Femur (tissue), 1 donor: ENCODE measurements around the gene GAB4.
"Not testable (repeated sequence)": the region's sequence is repeated elsewhere in the genome, so short reads cannot be mapped to it uniquely, and the experiment has no call there.

Experiments
- DNase-seq: peaks from one replicate; pipeline ENCODE4 v3.0.0-alpha.2; 2017

GAB4 gene

DNA sequence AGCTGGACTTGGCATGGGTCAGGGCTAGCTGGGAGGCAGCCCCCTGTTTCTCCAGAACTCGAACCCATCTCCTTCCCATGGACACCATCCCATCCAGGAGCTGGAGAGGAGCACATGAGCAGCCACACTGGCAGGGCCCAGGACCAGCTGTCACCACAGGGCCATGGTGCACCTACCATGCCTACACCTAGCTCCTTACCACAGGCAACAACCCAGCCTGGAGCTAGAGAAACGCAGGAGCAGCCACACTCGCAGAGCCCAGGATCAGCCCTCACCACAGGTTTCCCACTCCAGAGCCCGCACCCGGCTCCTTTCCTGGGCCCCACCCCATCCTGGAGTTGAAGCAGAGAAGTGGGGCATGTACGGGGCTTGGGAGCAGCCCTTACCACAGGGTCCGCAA is 50.2 kb downstream of the GAB4 start:
- no peak for DNase-seq

DNA sequence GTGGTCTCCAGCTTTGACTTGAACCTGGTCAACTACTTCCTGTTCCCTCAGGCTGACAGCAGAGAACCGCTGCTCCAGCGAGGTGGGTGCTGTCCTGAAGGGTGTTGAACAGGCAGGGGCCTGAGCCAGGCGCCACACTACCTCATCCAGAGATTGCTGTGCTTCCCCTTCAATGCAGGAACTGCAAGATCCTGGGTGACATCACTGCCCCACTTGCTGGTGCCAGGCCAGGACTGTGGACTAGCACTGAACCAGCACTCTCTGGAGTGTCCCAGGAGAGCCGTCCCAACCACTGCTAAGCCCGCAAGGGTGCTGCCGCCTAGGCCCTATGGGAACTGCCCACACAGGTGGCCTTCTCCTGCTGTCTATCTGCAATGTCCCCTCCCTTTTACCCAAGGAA is 51.7 kb downstream of the GAB4 start:
- no peak for DNase-seq

DNA sequence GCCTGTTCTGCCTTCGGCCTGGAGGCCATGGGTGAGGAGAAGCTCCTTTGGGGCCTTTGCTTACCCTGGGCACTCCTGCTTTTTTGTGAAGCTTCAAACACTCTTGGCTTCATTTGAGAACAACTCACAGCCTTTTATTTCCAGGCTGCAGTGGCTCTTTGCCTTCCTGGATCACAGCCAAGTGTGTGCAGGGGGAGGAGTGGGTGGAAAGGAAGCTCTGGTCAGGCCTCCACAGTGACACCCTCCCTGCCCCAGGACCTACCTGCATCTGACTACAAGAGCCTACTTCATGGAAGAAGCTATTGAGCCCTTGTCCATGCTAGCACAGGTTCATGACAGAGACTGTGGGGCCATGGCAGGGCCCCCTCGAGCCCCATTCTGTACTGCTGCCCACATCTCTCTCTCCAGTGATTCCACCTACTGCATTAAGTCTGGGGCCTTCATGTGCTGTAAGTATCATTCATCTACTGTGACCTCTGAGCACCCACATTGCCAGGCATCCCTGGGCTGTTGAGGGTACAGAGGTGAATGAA is 52.3 kb downstream of the GAB4 start:
- DNase-seq, result no peak

DNA sequence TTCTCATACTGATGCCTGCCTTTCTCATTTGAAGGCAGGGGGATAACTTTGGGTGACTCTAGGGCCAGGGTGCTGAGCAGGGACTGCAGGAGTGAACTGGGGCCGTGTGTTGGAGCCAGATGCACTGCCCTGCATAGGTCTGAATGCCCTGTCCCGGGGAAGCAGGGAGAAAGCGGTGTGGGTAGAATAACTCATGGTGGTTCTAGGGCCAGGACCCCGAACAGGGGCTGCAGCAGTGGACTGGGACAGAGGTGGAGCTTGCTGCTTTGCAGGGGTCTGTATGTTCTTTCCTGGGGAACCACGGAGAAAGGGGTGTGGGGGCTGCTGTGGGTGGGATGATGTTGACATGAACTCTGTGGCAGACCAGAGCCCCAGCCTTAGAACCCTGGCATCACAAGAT is 52.9 kb downstream of the GAB4 start:
- DNase-seq, result no peak

DNA sequence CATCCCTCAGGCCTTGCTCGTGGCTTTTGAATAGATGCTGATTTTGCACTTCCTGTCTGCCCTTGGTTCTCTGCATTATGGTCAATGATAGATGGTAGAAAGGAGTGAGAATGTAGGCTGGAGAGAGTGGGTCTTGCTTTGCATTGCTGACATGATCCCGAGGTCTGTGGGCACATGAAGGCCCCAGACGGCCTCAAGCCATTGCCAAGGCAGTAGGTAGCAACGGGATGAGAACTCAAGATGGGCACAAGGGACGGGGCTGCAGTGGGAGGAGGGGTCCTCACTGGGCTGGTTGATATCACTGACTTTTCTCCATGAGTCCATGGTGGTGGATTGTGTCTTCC is 54.0 kb downstream of the GAB4 start:
- no peak for DNase-seq

DNA sequence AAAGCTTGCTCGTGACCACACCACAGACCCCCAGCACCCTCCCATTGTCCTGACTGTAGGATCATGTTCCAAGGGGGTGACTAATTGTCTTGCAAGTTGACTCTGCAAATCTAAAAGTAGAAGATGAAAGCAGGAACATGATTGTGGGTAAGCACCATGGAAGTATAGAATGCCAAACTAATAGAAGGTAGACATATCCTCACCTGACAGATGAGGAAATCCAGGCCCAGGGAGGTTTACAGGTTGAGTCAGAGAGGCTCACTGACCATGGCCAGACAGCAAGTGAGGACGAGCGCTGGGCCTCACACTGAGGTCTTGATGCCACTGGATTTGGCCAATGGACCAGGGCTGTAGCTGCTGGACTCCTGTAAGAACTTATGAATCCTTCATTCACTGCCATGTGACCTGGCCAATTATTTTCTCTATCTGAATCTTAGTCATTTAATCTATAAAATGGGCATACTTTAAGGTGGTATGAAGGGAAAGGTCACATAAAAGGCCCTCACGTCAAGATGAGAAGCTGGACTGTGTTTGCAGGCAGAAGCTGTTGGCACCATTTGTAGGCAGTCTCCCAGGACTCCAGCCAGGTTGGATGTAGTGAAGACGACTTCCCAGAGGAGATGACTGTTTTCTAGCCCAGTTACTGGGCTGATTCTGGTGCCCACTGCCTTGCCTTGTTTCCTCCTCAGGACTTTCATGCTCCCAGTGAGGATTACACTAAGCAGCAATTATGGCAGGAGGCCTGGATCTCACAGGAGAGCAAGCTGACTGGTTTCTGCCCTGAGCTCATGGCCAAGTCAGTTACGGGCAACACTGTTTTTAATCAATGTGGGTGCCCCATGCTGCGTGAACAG is 54.6 kb downstream of the GAB4 start:
- DNase-seq, result no peak

DNA sequence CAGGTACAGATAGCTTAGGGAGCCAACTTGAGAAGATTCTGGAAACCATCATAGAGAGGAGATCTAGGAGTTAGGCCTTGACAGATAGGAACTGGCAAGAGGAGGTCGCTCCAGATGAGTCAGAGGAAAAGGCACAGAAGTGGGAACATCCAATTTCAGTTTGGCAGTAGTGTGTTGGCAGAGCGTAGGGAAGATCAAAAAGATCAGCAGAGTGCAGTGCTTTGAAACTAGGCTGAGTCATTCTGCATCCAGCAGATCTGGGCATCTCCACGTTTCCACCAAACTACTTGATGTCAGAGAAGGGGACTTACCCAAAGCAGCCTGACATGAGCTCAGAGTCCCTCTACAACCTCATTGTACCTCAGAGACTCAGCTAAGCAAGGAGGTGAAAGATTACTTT is 58.5 kb downstream of the GAB4 start:
- DNase-seq, result no peak

DNA sequence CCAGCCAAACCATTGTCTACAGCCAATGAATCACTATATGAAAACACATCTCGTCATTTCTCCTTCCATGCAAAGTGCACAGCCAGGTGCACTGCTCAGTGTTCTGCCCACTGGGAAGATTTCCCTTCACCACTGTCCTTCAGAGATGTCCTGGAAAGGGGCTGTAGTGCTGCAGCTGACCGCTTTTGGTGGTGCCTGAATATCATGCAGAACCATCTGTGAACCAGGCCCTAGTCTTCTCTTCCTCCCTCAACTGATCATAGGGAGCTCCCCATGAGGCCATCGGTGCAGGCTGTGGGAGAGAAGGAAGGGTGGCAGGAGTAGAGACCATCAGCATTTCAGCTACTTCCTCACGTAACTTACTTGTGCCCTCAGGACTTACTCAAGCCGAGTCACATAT is 70.2 kb downstream of the GAB4 start:
- no peak for DNase-seq

DNA sequence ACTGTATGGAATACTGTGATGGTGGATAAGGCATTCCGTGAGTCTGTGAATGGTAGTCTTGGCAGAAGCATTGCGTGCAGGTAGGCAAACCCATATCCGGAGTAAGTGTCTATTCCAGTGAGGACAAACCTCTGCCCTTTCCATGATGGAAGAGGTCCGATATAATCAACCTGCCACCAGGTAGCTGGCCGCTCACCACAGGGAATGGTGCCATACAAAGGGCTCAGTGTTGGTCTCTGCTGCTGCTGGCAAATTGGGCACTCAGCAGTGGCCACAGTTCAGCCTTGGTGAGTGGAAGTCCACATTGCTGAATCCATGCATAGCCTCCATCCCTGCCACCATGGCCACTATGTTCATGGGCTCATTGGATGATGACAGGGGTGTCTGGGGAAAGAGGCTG is 70.8 kb downstream of the GAB4 start:
- not testable (repeated sequence) for DNase-seq

DNA sequence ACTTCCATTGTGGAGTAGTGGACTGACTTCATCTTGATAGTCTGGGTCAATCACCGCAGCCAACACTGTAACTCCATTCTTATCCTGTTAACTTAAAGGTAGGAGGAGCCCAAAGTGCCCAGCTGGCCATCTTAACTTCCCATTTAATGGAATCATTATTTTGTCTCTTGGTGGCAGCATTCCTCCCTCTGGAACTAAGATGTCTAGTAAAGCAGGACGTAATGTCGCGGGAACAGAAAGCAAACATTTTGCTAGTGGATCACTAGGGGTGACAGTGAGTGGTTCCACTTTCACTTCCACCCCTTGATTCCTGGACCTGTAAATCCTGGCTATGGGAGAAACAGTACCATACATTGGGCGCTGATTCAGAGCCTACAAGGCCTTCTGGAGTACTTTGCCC is 71.4 kb downstream of the GAB4 start:
- no peak for DNase-seq

DNA sequence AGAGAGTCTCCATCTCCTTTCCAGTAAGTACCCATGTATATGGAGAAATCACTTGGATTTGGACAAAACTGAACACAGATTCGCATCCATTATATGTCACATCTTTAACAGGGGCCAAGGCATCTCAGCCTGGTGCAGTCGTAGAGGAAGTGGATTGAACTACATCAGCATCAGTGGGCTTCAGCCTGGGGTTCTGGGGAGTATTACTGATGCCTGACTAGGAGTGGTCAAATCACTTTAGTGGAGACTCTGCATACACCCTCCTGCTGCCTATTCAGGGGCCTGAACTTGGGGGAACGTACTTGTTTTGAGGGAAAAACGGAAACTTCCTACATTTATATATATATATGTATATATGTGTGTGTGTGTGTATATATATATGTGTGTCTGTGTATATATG is 72.8 kb downstream of the GAB4 start:
- DNase-seq, result no peak

DNA sequence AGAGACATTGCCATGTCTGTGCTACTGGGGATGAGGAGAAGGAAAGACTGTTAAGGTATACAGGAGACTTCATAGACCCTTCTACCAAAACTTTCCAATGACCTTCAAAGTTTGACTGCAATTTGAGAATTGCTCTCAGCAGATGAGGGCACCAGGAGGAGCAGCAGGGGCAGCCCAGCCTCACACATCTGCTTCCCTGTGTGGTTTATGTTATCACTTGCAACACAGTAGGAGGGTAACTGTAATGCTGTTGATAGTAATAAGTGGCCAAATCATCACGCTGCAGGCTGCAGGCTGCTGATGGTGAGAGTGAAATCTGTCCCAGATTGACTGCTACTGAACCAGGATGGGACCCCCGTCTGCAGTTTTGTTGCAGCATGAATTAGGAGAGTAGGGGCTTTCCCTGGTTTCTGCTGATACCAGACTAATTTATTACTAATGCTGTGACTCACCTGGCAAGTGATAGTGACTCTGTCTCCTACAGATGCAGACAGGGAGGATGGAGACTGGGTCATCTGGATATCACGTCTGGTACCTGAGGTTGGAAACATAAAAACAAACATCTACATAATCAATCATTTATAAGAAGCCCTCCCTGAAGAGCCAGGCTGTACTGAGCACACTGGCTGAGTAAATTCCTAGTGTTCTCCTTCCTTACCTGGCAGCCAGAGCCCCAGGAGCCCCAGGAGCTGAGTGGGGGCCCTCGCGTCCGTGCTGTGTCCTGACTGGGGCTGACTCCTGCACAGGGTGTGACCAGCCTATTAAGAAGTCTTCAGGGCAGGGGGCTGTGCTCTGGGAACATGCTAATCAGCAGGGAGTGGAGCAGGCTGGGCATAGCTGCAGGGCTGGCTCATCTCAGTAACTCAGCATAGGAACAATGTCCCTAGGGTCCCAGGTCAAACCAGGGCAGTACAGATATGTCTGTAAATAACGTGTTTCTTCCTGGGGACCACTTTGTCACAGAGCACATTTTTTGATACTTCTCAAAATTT is 74.4 kb downstream of the GAB4 start:
- no peak for DNase-seq

DNA sequence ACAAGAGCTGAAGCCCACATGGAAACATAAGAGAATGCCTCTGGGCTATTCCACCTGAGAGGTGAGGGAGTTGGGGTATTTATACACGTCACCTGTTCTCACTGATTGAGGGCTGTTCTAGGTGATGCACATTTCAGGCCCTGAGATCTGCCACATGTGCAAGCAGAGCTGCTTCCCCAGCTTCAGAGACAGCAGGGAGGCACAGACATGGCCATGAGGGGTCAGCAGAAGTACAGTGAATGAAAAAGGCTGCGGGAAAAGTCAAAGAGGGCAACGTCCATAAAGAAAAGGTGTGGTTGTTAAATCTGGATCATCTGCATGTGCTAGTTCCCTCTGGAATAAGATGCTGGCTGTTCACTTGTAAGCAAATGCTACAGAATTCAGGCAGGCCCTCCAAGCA is 75.4 kb downstream of the GAB4 start:
- no peak for DNase-seq

DNA sequence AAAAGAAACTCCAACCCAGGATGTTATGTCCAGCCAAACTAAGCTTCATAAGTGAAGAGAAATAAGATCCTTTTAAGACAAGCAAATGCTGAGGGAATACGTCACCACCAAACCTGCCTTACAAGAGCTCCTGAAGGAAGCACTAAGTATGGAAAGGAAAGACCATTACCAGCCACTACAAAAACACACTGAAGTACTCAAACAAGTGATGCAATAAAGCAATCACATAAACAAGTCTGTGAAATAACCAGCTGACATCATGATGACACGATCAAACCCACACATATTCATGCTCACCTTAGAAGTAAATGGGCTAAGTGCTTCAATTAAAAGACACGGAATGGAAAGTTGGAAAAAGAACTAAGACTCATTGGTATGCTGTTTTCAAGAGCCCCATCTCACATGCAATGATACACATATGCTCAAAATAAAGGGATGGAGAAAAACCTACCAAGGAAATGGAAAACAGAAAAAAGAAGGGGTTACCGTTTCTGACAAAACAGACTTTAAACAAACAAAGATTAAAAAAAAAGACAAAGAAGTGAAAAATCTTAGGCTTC is 82.5 kb downstream of the GAB4 start:
- no peak for DNase-seq

DNA sequence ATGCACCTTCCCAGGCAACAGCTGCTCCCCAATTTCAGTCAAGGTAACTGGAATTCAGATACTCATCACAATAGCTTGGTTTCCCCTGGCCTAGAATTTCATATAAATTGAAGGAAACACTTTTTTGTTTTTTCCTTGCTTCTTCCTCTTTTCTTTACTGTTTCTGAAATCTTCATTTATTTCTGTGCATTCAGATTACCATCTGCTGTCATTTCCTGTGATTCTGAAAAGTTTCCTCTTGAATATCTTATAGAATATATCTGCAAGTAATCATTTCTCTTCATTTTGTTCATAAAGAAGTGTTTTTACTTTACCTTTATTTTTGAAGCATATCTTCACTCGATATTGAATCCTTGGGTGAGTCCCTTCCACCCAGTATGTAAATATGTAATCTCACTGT is 85.3 kb downstream of the GAB4 start:
- no peak for DNase-seq

DNA sequence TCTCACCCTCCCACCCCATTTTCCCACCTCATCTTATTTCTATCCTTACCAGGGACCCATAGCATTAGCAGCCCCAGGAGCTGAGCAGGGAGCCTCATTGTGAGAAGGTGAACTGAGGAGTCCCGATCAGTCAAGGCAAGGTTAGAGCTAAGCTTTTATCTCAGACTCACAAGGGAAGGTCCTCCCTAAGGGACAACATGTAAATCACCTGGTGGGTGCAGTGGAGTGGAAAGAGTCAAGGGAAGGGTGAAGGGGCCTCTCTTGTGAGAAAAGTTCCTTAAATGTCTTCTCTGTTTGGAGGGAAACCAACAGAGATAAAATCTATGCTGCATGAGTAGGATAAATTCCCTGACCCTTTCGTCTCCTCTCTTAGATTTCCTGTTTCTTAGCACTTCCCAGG is 85.9 kb downstream of the GAB4 start:
- DNase-seq, result no peak

DNA sequence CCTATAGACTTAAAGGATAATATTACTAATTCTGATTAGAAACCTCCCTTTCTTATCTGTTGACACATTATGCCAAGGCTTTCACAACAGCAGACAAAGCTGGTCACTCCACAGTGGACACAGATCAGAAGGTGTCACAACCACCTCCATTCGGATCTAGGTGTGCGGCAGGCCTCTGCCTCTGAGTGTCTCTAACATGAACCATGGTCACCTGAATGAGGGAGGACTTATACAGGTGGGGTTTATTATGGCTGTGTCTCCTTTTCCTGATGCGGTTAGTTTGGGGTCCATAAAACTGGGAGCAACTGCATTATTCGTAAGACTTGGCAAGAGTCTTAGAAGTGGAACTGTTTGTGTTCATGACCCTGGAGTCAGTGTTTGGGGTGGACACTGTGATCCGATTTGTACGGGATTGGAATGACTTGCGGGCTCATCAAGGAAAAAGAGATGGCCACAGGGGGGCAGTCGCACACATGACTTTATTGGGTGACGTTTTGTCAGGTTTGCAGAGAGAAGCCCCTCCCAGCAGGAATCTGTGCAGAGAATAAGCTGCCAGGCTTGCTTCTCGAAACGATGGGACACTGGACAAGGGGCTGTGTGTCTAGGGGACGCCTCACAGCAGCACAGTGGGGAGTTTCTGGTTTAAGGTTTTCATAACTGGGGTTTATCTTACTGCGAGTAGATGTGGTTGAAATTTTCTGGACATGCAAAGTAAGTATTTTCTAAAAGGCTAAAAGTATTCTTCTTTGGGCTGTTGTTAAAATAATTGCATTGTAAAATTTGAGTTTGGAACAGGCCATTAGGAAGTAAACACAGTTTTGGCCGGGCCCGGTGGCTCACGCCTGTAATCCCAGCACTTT is 90.6 kb downstream of the GAB4 start:
- peak; percentile 60 for DNase-seq

DNA sequence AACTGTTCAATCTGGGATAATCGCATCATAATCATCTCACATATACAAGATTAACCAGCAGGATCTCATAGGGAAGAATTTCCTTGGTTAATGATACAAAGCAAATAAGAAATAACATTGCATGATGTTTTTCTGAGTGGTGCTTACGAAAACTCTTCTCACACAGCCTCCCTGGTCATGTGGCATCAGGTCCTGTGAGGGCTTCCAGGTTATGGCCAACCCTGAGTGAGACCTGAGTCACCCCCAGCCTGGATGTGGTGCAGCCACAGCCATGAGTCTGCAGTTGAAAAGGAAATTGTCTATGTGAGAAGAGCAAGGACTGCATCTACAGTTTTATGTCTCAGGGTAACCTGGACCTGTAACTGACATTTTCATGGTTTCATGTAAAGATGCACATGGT is 92.3 kb downstream of the GAB4 start:
- DNase-seq, result no peak

DNA sequence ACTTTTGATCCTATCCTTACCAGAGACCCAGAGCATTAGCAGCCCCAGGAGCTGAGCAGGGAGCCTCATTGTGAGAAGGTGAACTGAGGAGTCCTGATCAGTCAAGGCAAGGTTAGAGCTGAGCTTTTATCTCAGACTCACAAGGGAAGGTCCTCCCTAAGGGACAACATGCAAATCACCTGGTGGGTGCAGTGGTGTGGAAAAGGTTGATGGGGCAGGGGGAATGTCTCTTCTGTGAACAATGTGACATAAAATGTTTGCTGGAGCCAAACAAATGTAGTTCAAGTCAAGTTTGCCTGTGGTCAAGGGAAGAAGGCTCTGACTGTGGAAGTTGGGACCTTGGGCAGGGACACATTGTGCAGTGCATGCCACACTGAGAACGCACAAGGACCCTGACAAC is 93.1 kb downstream of the GAB4 start:
- not testable (repeated sequence) for DNase-seq

DNA sequence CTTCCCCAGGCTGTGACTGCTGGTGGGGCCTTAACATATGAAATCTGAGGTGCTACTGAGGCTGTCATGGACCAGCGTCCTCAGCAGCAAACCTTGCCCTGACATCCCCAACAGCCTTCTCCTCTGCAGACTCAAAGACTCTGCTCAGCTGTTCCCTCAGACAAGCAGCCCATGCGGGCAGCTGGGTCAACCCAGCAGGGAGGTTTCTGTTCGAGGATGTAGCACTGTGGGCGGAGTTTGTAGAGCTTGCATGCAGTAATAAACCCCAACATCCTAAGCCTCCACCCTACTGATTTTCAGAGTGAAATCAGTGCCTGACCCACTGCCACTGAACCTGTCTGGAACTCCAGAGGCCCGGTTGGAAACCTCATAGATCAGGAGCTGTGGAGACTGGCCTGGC is 94.0 kb downstream of the GAB4 start:
- DNase-seq, result no peak

DNA sequence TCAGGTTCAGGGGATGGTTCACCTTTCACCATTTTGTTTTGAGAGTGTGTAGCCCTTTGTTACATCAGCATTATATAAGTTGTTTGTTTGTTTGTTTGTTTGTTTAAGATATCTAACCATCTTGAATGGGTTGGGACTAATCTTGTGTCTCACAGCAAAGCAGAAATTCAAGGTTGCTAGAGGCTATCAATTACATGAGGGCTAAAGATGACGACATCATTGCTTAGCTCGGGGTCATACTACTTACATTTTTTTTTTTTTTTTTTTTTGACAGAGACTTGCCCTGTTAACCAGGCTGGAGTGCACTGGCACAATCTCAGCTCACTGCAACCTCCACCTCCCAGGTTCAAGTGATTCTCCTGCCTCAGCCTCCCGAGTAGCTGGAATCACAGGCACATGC is 95.7 kb downstream of the GAB4 start:
- DNase-seq, result no peak
